MM.1S (cell line): ENCODE measurements around the gene DCST2.

Experiments used
- DNase-seq: peaks from one replicate; pipeline ENCODE4 v3.0.0-alpha.2; 2015
- H2AFZ ChIP-seq: fragments of 300-600 bp; sonication (generic); 2 replicates; pipeline ENCODE4 v1.6.0; 2016; ENCODE audit warnings: antibody characterized with exemption, low read length
- H3F3A ChIP-seq: fragments of 300-600 bp; sonication (generic); 2 replicates; pipeline ENCODE4 v1.6.1; 2016; ENCODE audit warnings: mild to moderate bottlenecking, antibody characterized with exemption, low read length, moderate library complexity, mixed read lengths; ENCODE audit not compliant: insufficient read depth
- H3K27ac ChIP-seq: fragments of 300-600 bp; sonication (generic); 2 replicates; pipeline ENCODE4 v1.5.1; 2016; ENCODE audit warnings: mild to moderate bottlenecking, low read length
- H3K27me3 ChIP-seq: fragments of 300-600 bp; sonication (generic); replicated peaks from 2 replicates; pipeline ENCODE4 v1.6.0; 2016; ENCODE audit warnings: low read length; ENCODE audit not compliant: insufficient read depth
- H3K36me3 ChIP-seq: fragments of 300-600 bp; sonication (generic); replicated peaks from 2 replicates; pipeline ENCODE4 v1.6.1; 2016; ENCODE audit warnings: mild to moderate bottlenecking, low read length, mixed read lengths; ENCODE audit not compliant: insufficient read depth
- H3K4me1 ChIP-seq: fragments of 300-600 bp; sonication (generic); 2 replicates; pipeline ENCODE4 v1.6.1; 2016; ENCODE audit warnings: low read length, mixed read lengths
- H3K4me2 ChIP-seq: fragments of 300-600 bp; sonication (generic); 2 replicates; pipeline ENCODE4 v1.6.0; 2016; ENCODE audit warnings: low read depth, low read length
- H3K4me3 ChIP-seq: fragments of 300-600 bp; sonication (generic); 2 replicates; pipeline ENCODE4 v1.5.1; 2016; ENCODE audit warnings: low read length, mixed read lengths
- H3K79me2 ChIP-seq: fragments of 300-600 bp; sonication (generic); 2 replicates; pipeline ENCODE4 v1.6.1; 2016; ENCODE audit warnings: mixed run types, low read length, mixed read lengths
- H3K9ac ChIP-seq: fragments of 300-600 bp; sonication (generic); 2 replicates; pipeline ENCODE4 v1.6.1; 2016; ENCODE audit warnings: low read length, mixed read lengths
- H3K9me2 ChIP-seq: fragments of 300-600 bp; sonication (generic); replicated peaks from 2 replicates; pipeline ENCODE4 v1.6.1; 2016; ENCODE audit warnings: mild to moderate bottlenecking, low read length, mixed read lengths; ENCODE audit not compliant: insufficient read depth
- H3K9me3 ChIP-seq: fragments of 300-600 bp; sonication (generic); replicated peaks from 2 replicates; pipeline ENCODE4 v1.6.1; 2016; ENCODE audit warnings: mild to moderate bottlenecking, low read length, mixed read lengths; ENCODE audit not compliant: insufficient read depth
- H4K20me1 ChIP-seq: fragments of 300-600 bp; sonication (generic); 2 replicates; pipeline ENCODE4 v1.6.1; 2016; ENCODE audit warnings: mild to moderate bottlenecking, low read length, moderate library complexity, mixed read lengths; ENCODE audit not compliant: insufficient read depth
- EZH2 ChIP-seq: fragments of 300-600 bp; sonication (generic); optimal IDR thresholded peaks from 2 replicates; pipeline ENCODE3; 2017; ENCODE audit warnings: low read depth, mild to moderate bottlenecking, antibody characterized with exemption, low read length, mixed read lengths
- EZH2phosphoT487 ChIP-seq: fragments of 300-600 bp; sonication (generic); IDR thresholded peaks from 2 replicates; pipeline ENCODE4 v1.6.1; 2018; ENCODE audit warnings: antibody characterized with exemption, low read length
- TF ChIP-seq, protein P1 (sequence below): fragments of 300-600 bp; sonication (generic); IDR thresholded peaks from 2 replicates; pipeline ENCODE4 v1.5.1; 2016; ENCODE audit warnings: antibody characterized with exemption, low read length, mixed read lengths

Gene DCST2

DNA sequence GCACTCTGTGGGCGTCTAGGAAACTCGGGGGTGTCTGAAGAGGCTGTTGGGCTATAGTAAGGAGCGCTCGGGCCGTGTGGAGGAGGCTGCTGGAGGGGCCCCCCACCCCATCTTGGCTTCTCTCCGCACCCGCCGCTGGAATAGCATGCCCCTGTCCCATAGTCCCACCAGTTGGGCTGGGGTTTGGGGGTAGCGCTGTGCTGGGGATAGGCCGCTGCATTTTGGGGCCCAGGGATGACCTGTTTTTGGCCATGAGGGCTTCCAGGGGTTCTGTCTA is 45.6 kb upstream of the DCST2 start:
- peak overlapping the region; percentile 89 for H3K4me2 ChIP-seq
- H3K4me1 ChIP-seq = peaks cover 54% of the 10 kb centered on the region
- no peaks in the 10 kb centered on the region for H4K20me1 ChIP-seq
- H3K9me3 ChIP-seq = no peaks in the 10 kb centered on the region
- no peak overlapping the region for H2AFZ ChIP-seq
- peak overlapping the region; percentile 46 for H3K4me3 ChIP-seq
- TF ChIP-seq EZH2phosphoT487 = no peak; the same call in 1 of the 2 replicates
- TF ChIP-seq, protein P1, sequence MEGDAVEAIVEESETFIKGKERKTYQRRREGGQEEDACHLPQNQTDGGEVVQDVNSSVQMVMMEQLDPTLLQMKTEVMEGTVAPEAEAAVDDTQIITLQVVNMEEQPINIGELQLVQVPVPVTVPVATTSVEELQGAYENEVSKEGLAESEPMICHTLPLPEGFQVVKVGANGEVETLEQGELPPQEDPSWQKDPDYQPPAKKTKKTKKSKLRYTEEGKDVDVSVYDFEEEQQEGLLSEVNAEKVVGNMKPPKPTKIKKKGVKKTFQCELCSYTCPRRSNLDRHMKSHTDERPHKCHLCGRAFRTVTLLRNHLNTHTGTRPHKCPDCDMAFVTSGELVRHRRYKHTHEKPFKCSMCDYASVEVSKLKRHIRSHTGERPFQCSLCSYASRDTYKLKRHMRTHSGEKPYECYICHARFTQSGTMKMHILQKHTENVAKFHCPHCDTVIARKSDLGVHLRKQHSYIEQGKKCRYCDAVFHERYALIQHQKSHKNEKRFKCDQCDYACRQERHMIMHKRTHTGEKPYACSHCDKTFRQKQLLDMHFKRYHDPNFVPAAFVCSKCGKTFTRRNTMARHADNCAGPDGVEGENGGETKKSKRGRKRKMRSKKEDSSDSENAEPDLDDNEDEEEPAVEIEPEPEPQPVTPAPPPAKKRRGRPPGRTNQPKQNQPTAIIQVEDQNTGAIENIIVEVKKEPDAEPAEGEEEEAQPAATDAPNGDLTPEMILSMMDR = no peak
- TF ChIP-seq EZH2 = peak; percentile 98
- H3K36me3 ChIP-seq = no peaks in the 10 kb centered on the region
- no peak overlapping the region for H3K9ac ChIP-seq
- DNase-seq = no peak
- no peaks in the 10 kb centered on the region for H3K9me2 ChIP-seq
- peaks cover 21% of the 10 kb centered on the region for H3F3A ChIP-seq
- no peak overlapping the region for H3K27ac ChIP-seq
- H3K27me3 ChIP-seq = peaks cover 52% of the 10 kb centered on the region
- no peaks in the 10 kb centered on the region for H3K79me2 ChIP-seq

DNA sequence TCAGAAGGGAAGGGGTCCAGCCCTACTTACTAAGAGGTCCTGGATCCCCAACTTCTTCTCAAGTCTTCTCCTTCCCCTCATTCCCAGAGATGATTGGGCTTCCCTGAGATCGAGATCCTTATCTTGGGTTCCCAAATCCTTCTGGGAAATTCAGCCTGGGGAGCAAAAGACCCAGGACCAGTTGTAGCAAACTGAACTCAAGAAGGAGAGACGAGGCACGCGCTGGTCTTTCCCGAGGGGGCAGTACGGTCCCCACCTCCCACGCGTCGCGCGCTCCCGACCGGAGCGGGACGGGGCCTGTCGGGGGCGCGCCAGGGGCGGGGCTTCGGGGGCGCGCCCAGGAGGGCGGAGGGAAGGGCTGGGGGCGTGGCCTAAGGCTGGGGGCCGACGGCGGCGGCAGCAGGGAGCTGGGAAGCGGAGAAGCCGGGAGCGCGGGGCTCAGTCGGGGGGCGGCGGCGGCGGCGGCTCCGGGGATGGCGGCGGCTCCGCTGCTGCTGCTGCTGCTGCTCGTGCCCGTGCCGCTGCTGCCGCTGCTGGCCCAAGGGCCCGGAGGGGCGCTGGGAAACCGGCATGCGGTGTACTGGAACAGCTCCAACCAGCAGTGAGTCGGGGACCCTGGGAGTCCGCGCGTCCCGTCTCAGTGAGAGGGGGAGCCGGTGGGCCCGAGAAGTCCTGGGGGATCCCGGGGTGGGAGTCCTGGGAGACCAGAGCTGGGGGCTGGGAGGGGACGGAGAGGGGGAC is 45.1 kb upstream of the DCST2 start, which contains the start of gene EFNA3:
Gene EFNA3 (plus strand): TSS at position 369 of the 741 bp plus-strand sequence. CDS start 105 bp downstream, at position 474.
- no peak within 1 kb of the TSS for H2AFZ ChIP-seq
- peak within 1 kb of the TSS; percentile 46 for H3K4me3 ChIP-seq
- no peaks in the 10 kb centered on the region for H4K20me1 ChIP-seq
- H3K27me3 ChIP-seq = peaks cover 48% of the 10 kb centered on the region
- no peak within 1 kb of the TSS for H3K27ac ChIP-seq
- DNase-seq = peak; percentile 55
- H3K9ac ChIP-seq = no peak within 1 kb of the TSS
- H3K9me2 ChIP-seq = no peaks in the 10 kb centered on the region
- H3F3A ChIP-seq = peaks cover 21% of the 10 kb centered on the region
- no peaks in the 10 kb centered on the region for H3K79me2 ChIP-seq
- peak within 1 kb of the TSS; percentile 89 for H3K4me2 ChIP-seq
- H3K4me1 ChIP-seq = peaks cover 54% of the 10 kb centered on the region
- H3K9me3 ChIP-seq = no peaks in the 10 kb centered on the region
- H3K36me3 ChIP-seq = no peaks in the 10 kb centered on the region
- TF ChIP-seq, protein P1 = no peak
- TF ChIP-seq EZH2 = no peak
- TF ChIP-seq EZH2phosphoT487 = no peak

DNA sequence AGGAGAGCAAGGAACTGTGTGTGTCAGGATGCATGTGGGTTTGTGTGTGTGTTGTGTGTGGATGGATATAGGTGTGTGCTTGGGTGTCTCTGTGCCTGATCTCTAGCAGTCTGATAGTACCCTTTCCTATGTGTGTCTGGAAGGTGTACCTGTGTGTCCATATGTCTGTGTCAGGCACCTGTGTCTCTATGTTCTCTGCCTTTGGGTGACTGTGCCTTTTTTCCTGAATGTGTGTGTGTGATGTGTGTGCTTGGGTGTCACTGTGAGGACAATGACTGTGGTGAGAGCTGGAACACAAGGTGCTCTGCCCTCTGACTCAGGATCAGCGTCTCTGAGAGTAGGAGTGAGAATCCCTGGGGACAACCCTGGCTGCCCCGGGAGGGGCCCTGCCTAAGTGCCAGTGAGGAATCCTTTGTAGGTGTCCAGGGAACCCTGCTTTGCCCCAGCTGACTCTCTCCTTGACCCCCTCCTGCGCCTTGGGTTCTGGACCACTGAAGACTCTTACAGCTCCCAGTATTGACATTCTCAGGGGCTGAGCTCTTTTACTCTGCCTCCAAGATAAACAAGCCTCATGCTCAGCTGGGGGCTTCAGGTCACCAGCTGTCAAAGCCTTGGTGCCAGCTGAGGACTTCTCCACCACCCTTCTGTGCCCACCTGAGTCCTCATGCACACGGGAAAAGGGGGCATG is 44.3 kb upstream of the DCST2 start:
- H3K4me3 ChIP-seq = no peak overlapping the region
- H3K27ac ChIP-seq = no peak overlapping the region
- H3K79me2 ChIP-seq = no peaks in the 10 kb centered on the region
- no peak overlapping the region for H3K9ac ChIP-seq
- no peak for DNase-seq
- H3K36me3 ChIP-seq = no peaks in the 10 kb centered on the region
- peaks cover 41% of the 10 kb centered on the region for H3K27me3 ChIP-seq
- no peaks in the 10 kb centered on the region for H4K20me1 ChIP-seq
- peaks cover 21% of the 10 kb centered on the region for H3F3A ChIP-seq
- H3K4me1 ChIP-seq = peaks cover 61% of the 10 kb centered on the region
- H3K9me2 ChIP-seq = no peaks in the 10 kb centered on the region
- peak overlapping the region; percentile 89 for H3K4me2 ChIP-seq
- TF ChIP-seq, protein P1 = no peak
- TF ChIP-seq EZH2phosphoT487 = no peak
- no peak for TF ChIP-seq EZH2
- H3K9me3 ChIP-seq = no peaks in the 10 kb centered on the region
- H2AFZ ChIP-seq = no peak overlapping the region
